ENCODE results near the gene PROSER3.

Gene PROSER3

GRCh38 chr19:35759697-35760096, 1.7 kb downstream of the PROSER3 start:
- Histone ChIP-seq H3K36me3 (replicated peaks) (peaks cover 16% of the 10 kb centered on the region), H3K4me3 (ENCODE audit: low read depth, low read length) (no peak overlapping the region), H3K27me3 (replicated peaks) (no peaks in the 10 kb centered on the region), H3K27ac (no peak overlapping the region)
- no peak for DNase-seq
- in situ Hi-C loops (cut with HindIII; ENCODE audit: low pct_ligation_motif_present, low sequenced_read_pairs) = no loop called here
- no peak for TF ChIP-seq CTCF (IDR thresholded peaks at IDR 0.05; ENCODE audit: low read depth, low read length, missing control alignments)

- Histone ChIP-seq H3K36me3 (replicated peaks) (peaks cover 20% of the 10 kb centered on the region), H3K27ac (no peak overlapping the region), H3K27me3 (replicated peaks) (no peaks in the 10 kb centered on the region), H3K4me3 (ENCODE audit: low read depth, low read length) (no peak overlapping the region)
- DNase-seq = no peak
- no peak for TF ChIP-seq CTCF (IDR thresholded peaks at IDR 0.05; ENCODE audit: low read depth, low read length, missing control alignments)
- in situ Hi-C loops (cut with HindIII; ENCODE audit: low pct_ligation_motif_present, low sequenced_read_pairs) = no loop called here
Observed at GRCh38 chr19:35760711-35761349, 2.9 kb downstream of the PROSER3 start.

GRCh38 chr19:35764432-35765315, 6.7 kb downstream of the PROSER3 start:
- Histone ChIP-seq H3K27ac (no peak overlapping the region), H3K36me3 (replicated peaks) (peaks cover 27% of the 10 kb centered on the region), H3K4me3 (ENCODE audit: low read depth, low read length) (no peak overlapping the region), H3K27me3 (replicated peaks) (no peaks in the 10 kb centered on the region)
- TF ChIP-seq CTCF (IDR thresholded peaks at IDR 0.05; ENCODE audit: low read depth, low read length, missing control alignments) = no peak
- in situ Hi-C loops (cut with HindIII; ENCODE audit: low pct_ligation_motif_present, low sequenced_read_pairs) = no loop called here
- DNase-seq = no peak

DNA sequence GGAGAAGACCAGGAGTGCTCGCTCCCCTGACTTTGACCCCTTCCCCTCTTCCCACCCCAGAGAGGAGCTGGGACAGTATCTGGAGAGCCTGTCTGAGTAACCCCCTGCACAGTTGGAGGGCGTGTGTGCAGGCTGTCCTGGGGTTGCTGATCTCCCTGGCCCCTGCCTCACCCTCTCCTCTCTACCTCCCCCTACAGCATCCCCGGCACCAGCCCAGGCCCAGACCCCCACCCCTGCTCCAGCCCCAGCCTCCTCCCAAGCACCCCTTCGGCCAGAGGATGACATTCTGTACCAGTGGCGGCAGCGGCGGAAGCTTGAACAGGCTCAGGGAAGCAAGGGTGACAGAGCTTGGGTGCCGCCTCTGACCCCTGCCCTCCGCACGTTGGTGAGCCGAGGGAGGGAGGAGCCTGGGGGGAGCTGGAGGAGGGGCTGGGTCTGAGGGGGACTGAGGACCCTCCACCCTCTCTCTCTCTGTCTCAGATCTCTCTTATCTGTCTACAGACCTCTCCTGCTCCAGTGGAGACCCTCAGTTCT, 8.7 kb downstream of the PROSER3 start:
- Histone ChIP-seq H3K36me3 (replicated peaks) (peaks cover 23% of the 10 kb centered on the region), H3K27ac (no peak overlapping the region), H3K27me3 (replicated peaks) (no peaks in the 10 kb centered on the region), H3K4me3 (ENCODE audit: low read depth, low read length) (no peak overlapping the region)
- no peak for TF ChIP-seq CTCF (IDR thresholded peaks at IDR 0.05; ENCODE audit: low read depth, low read length, missing control alignments)
- in situ Hi-C loops (cut with HindIII; ENCODE audit: low pct_ligation_motif_present, low sequenced_read_pairs) = no loop called here
- no peak for DNase-seq

GRCh38 chr19:35767288-35768081, 9.5 kb downstream of the PROSER3 start:
- no peak for DNase-seq
- Histone ChIP-seq H3K27me3 (replicated peaks) (no peaks in the 10 kb centered on the region), H3K4me3 (ENCODE audit: low read depth, low read length) (no peak overlapping the region), H3K36me3 (replicated peaks) (peaks cover 18% of the 10 kb centered on the region), H3K27ac (no peak overlapping the region)
- in situ Hi-C loops (cut with HindIII; ENCODE audit: low pct_ligation_motif_present, low sequenced_read_pairs) = no loop called here
- no peak for TF ChIP-seq CTCF (IDR thresholded peaks at IDR 0.05; ENCODE audit: low read depth, low read length, missing control alignments)

Measured in brain microvascular endothelial cell (primary cell).